ENCODE data around the gene STX16. TPM values are rescaled to one million over a fixed set of nuclear protein-coding genes. Genes with fewer than 3 reads are reported as not detected.

STX16 gene
- total and polyA plus RNA-seq, 9 of the 15 experiments (the other 6 are each of a cell fraction or from before 2014, with no cell fraction given): 4.4 to 43.5 (median 14.7) TPM

GRCh38 chr20:58619864-58620431 is 31.1 kb upstream of the STX16 start (continued):
- no peak for TF ChIP-seq MCM7 (IDR thresholded peaks at IDR 0.05)
- no peak for TF ChIP-seq ETV1 (tag; conservative IDR thresholded peaks at IDR 0.05; ENCODE audit: low read depth)
- no peak for TF ChIP-seq BRD4 (IDR thresholded peaks at IDR 0.05)
- TF ChIP-seq HCFC1 (IDR thresholded peaks at IDR 0.05; ENCODE audit: low read depth, low read length): no peak
- no peak for TF ChIP-seq ZNF318 (IDR thresholded peaks at IDR 0.05; ENCODE audit: borderline replicate concordance in 1 of 2, low read depth in 1 of 2)
- no peak for TF ChIP-seq TFE3 (CRISPR knock-in tag; IDR thresholded peaks at IDR 0.05)
- no peak for TF ChIP-seq ZNF589 (CRISPR knock-in tag; IDR thresholded peaks at IDR 0.05; ENCODE audit: low read depth)
- TF ChIP-seq ATF3 (IDR thresholded peaks at IDR 0.05): no peak
- no peak for TF ChIP-seq ATF3 (CRISPR knock-in tag; conservative IDR thresholded peaks at IDR 0.05)
- 0 out of 2 replicates have a peak, but pooled peaks have one; percentile 27 for TF ChIP-seq AFF4 (CRISPR knock-in tag; IDR thresholded peaks at IDR 0.05)
- no peak for TF ChIP-seq ZBTB12 (CRISPR knock-in tag; IDR thresholded peaks at IDR 0.05)
